DMS53 (cell line): ENCODE data around the gene TBRG4.

Source experiments
- DNase-seq: peaks from one replicate; lab custom pipeline; 2025; lab: John Stamatoyannopoulos, UW

TBRG4 gene

GRCh38 chr7:45088821-45089340 lies 22.6 kb downstream of the TBRG4 start, which contains the start of gene NACAD:
TSS of gene NACAD (minus strand) at chr7:45088969. CDS start at chr7:45088894, 75 bp downstream.
- DNase-seq: peak; percentile 61

- no peak for DNase-seq
Observed at GRCh38 chr7:45088146-45088701, 23.3 kb downstream of the TBRG4 start.

DNA sequence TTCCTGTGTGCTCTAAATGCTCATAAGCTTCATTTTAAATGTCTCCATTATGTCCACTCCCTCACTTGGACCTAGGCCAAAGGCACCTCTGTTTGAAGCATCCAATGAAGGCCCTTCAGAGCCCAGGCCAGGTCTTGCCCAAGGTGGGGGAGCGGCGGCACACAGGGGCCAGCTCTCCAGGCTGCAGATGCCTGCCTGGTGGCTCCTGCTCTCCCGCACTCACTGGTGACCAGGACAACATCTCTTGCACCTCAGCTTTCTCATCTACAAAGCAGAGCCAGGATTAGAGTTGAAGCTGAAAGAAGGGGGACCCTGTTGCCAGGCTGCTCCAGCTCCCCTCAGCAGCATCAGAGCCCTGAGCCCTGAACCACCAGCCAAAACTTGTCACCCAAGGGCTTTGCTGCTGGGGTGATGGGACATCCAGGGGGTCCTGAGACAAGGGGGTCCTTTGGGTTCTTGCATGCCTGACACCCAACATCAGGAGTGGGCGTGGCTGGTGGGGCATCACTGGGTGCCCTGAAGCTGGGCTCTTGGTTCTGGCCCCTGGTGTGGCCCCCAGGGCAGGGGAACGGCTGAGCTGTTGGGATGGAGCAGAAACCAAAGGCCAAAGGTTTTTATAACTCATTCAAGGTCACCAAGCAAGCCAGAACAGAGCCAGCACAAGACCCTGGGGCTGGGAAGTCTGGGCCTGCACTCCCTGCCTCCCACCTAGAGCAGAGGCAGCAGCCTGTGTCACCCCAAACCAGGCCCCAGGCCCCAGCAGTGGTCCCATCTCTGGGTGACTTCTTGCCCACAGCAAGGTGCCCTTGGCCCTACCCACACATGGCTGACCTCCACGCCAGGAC lies 24.0 kb downstream of the TBRG4 start:
- DNase-seq: no peak

- DNase-seq: no peak
Observed at GRCh38 chr7:45086331-45087065, 25.0 kb downstream of the TBRG4 start.

DNA sequence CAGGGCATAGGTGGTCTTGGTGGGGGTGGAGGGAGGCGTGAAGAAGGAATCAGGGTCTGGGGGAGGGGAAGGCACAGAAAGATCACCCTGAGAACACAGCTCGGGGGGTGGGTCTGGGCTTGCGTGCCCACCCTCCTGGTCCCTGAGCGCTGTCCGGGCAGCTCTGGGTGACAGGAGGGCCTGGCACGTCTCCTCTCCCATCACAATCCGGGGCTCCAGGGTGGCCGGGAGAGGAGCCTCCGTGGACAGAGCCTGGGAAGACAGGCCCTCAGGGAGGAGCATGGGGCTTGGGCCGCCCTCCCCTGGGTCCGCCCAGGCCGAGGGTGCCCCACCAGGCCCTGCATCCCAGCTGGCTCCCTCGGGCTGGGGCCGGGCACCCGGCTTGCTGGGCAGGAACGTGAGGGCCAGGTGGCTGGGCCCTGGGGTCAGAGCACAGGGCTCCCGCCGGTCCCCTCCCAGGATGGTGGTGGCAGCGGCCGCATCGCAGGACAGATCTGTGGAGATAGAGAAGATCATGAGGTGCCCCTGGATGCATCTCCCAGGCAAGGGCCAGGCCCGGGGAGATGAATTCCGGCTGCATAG lies 25.8 kb downstream of the TBRG4 start:
- no peak for DNase-seq

- DNase-seq: no peak
Observed at GRCh38 chr7:45084901-45085618, 26.4 kb downstream of the TBRG4 start.

- DNase-seq: no peak
Observed at GRCh38 chr7:45084336-45084735, 27.2 kb downstream of the TBRG4 start.

- no peak for DNase-seq
Observed at GRCh38 chr7:45082831-45083331, 28.6 kb downstream of the TBRG4 start.

DNA sequence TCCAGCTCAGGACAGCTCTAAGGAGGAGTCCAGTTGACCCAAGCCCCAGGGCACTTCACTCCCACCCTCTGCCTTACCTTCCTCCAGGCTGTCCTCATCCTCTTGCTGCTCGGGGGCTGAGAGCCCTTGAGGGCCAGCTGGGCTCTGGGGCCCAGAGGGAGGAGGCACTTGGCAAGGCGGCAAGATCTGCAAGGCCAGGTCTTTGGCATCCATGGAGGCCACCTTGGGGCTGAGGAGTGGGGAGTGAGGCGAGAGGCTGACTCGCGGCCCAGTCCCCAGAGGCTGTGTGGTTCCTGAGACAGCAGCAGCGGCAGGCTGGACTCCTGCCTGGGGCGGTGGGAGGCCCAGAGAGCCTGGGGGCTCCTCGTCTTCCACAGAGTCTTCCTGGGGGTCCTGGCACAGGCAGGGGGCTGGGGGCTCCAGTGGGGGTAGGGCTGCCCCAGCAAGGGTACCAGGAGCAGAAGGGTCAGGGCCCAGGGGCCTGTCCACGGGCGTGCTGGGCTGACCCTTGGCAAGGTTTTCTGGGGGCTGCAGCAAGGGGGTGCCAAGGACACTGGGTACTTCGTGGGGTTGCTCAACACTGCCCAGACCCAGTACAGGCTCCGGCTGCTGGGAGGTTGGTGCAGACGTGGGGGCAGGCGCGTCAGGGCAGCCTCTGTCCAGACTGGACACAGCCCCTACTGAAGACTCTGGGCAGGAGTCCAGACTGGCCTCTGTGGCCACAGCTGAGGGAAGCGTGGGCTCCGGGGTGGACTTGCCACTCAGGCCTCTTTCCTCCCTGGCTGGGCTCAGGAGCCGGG lies 29.3 kb downstream of the TBRG4 start:
- no peak for DNase-seq

GRCh38 chr7:45081670-45081974 lies 29.9 kb downstream of the TBRG4 start:
- no peak for DNase-seq

GRCh38 chr7:45080958-45081669 lies 30.4 kb downstream of the TBRG4 start:
- DNase-seq: no peak

GRCh38 chr7:45080265-45080957 lies 31.1 kb downstream of the TBRG4 start:
- DNase-seq: peak; percentile 34

DNA sequence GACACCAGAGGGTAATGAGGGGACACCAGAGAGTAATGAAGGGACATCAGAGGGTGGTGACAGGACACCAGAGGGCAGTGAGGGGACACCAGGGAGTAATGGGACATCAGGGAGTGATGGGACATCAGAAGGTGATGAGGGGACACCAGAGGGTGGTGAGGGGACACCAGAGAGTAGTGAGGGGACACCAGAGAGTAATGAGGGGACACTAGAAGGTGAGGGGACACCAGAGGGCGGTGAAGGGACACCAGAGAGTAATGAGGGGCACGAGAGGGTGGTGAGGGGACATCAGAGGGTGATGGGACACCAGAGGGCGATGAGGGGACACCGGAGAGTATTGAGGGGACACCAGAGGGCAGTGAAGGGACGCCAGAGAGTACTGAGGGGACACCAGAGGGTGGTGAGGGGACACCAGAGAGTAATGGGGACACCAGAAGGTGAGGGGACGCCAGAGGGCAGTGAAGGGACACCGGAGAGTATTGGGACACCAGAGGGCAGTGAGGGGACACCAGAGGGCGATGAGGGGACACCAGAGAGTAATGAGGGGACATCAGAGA lies 33.3 kb downstream of the TBRG4 start:
- DNase-seq: no peak

DNA sequence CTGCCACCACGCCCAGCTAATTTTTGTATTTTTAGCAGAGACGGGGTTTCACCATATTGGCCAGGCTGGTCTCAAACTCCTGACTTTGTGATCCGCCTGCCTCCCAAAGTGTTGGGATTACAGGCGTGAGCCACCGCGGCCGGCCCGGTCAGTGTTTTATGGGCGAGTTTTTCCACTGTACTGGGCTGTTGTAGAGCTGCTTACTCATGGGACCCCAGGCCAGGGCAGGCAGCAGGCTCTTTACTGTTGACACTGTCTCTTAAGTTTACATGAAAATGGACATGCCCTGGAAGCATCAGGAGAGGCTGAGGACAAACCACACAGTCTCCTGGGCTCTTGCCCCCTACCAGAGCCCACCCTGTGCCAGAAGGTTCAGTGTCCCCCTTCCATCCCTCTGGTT lies 33.9 kb downstream of the TBRG4 start:
- no peak for DNase-seq

- no peak for DNase-seq
Observed at GRCh38 chr7:45076946-45077345, 34.6 kb downstream of the TBRG4 start.

DNA sequence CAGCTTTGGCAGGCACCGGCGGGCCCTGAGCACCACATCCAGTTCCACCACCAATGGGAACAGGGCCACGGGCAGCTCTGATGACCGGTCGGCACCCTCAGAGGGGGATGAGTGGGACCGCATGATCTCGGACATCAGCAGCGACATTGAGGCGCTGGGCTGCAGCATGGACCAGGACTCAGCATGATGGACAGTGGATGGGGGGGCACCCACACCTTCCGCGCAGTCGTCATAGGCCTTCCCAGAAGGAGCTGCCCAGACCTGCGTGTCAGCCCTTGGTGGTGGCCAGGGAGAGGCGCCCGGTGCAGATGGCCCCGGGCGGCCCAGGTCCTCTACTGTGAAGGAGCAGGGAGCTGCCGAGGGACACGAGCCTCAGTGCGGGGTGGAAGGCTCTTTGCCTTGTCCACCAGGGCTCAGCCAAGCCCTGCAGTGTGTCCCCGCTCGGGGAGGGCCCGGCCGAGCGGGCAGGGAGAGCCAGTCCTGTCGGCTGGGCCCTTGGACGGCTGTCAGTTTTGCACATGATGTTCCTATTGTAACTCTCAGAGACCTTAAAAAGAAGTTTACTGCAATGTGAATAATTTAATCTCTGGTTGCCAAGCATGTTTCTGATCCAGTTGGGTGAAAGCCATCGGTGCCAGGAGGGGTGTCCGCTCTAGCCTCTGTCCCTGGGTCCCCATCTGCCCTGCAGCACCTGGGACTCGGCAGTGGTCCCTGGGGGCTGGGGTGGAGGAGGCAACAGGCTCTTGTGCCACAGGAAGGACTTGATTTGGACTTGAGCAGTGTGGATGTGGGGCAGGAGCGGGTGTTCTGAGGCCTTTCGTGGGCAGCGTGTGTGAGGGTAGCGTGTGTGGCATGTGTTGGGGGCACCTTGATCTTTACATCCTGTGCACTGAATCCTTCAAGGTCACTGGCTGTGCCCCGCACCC lies 35.4 kb downstream of the TBRG4 start:
- DNase-seq: no peak

GRCh38 chr7:45075355-45075644 lies 36.2 kb downstream of the TBRG4 start:
- no peak for DNase-seq
